Dedifferentiated amniotic fluid mesenchymal stem cell (primary cell): ENCODE measurements around the gene ARMH3.

ENCODE experiments used
- DNase-seq: peaks from one replicate; pipeline ENCODE4 v3.0.0-alpha.2; 2016; ENCODE audit errors: extremely low spot score

ARMH3 gene

DNA sequence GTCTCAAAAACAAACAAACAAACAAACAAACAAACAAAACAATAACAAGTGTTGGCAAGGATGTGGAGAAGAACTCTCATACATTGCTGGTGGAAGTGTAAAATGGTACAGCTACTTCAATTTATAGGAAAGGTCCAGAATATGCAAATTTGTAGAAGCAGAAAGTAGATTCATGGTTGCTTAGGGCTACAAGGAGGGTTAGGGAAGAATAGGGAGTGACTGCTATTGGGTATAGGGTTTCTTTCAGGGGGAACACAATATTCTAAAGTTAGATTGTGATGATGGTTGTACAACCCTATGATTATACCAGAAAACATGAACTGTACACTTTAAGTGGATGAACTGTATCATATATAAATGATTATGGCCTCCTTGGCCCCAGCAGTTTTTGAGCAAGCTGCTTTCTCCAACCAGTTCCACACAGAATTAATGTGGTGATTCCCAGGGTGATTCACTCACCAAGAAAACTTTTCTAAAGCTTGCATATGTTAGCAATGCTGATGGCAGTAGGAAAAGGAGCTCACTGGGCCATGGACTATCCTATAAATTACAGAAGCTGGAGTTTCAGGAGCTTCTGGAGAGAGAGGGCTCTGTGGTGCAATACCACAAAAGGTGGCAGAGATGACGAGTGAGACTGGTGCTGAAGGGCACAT is 159.6 kb downstream of the ARMH3 start:
- DNase-seq: no peak

GRCh38 chr10:101895781-101896180 is 160.2 kb downstream of the ARMH3 start:
- DNase-seq: no peak

DNA sequence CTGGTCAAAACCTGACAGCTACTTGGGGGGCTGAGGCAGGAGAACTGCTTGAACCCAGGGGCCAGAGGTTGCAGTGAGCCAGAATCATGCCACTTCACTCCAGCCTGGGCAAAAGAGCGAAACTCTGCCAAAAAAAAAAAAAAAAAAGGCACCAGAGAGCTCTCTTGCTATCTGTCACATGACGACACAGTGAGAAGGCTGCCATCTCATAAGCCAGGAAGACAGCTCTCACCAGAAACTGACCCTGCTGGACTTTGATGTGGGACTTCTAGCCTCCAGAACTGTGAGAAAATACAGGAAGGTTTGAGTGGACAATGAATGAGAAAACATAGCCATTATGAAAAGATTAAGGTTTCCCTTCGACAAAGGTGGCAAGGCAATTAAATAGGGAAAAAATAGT is 161.2 kb downstream of the ARMH3 start:
- DNase-seq: no peak

DNA sequence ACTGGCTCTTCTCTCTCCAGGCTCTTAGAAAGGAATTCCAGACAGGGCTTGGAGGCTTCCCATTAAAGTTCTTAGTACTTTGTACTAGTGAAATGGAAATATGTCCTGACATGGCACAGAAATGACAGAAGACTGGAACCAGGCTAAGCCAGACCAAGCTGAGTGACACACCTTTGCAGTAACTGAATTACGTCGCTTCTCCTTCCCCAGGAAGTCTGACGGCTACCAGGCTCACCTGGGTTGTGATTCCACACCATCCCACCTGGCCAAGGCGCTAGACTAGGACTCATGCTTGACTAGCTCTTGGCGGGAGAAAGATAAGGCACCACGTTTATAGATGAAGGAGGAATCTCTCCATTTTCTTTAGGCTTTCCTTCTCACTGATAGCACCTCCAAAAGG is 161.7 kb downstream of the ARMH3 start:
- DNase-seq: no peak

DNA sequence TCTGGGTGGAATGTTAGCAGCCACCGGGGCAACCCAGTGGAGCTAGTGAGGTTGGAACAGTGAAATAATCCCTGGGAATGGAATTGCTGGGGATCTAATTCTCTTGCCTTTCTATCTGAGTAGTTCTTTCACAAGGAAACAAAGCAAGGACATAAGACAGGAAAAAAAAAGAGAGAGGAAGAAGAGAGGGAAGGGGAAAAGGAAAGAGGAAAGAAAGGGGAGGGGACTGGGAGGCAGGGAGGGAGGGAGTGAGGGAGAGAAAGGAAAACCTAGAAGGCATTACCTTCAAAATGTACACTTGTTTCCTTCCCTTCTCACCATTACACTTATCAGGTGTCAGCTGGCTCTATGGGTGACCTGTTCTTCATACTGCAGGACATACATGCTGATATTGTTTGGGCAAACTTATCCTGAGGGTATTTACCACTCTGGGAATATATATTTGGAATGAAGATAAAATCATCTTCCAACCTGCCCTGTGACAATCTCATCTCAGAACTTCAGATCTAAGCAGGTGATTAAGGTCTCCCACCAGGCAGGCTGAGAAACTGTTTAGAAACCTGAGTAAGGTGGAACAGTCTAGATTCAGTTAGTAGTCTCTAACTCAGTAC is 162.4 kb downstream of the ARMH3 start:
- no peak for DNase-seq

GRCh38 chr10:101892782-101893391 is 163.1 kb downstream of the ARMH3 start:
- no peak for DNase-seq

DNA sequence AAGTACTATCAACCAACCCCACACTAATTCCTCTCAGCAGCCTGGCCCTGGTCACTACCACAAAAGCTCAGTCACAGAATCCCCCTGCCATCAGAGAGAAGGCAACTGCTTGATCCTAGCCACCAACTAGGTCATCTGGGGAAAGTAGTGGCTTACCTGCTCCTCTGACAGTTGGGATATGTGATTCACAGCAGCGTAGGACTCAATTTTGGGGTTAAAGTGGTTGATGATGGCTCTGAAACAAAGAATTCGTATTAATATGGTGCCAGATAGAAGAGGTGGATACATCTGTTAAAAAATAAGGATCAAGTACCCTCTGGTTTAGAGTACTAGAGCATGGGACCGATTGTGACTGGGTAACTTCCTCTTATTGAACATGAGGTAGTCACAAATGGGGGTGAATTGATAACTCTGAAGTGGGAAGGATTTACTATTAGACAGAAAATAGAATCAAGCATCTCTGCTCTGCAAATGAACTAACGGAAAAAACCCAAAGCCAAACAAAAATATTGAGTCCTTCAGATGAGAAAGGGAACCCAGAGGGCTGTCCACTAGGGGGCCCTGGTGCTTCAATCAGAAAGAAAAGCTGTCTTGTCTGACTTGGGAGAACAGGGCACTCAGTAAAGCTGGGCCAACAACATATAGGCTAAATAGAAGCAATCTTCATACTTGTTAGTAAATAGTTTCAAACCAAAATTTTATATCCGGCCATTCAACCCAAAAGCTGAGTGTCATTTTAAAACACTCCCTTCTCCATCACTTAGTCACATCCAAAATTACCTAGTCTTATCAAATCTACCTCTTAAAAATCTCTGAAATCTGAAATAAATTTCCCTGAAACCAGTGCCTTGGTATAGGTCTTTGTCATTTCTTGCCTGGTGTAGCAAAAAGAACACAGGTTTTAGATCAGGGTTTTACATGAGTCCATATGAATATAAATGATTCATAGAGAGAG is 166.4 kb downstream of the ARMH3 start:
- peak; percentile 79 for DNase-seq

GRCh38 chr10:101888251-101888949 is 167.6 kb downstream of the ARMH3 start:
- DNase-seq: no peak

DNA sequence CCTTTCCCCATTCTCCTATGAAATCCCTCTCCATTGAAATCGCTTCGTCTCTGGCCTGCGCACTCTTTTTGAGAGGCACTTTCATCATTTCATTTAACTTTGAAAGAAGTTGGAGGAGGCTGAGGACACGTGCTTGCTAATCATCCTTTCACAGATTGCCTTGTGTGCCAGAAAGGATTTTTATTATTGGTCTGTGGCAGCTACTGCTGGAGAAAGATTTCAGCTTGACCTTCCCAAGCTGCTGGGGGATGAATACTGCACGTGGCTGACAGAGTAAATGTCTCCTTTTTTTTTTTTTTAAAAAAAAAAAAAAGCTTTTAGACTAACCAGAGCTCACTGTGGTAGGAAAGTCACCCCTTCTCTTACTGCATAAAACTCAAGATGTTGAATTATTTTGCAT is 168.2 kb downstream of the ARMH3 start:
- DNase-seq: no peak

DNA sequence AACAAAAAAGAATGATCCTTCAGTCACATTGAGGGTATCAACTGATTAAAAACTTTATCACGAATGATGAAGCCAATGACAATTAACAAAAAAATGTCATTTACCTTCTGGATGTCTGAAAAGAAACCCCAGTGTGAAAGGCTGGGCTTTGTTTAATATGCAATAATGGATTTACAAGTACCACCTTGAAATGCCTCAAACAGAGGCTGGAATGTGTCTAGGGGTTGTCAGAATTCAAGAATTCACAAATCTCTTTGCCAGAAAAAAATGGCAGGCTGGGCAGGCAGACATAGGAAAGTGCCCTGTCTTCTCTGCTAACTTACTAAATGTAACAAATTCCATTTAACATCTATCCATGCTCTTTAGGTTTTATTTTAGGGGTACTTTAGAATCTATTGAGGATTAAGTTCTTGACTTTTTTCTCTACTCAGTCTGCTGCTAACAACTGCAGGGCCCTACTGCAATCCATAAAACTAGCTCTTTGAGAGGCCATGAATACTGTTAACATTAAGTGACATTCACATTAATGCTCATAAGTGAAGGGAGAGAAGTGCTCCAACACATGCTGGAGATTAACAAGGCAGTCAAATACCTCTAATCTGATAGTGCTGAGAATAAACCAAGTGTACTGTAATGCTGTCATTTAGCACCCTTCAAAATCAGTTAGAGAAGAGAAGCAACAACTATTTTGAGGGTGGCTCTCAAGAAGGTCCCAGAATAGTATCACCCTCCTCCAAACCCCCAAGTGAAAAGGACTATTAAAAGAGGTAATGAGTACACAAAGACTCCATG is 169.3 kb downstream of the ARMH3 start:
- no peak for DNase-seq

GRCh38 chr10:101881036-101881774 is 174.8 kb downstream of the ARMH3 start:
- no peak for DNase-seq

GRCh38 chr10:101880232-101880573 is 175.8 kb downstream of the ARMH3 start:
- DNase-seq: no peak

DNA sequence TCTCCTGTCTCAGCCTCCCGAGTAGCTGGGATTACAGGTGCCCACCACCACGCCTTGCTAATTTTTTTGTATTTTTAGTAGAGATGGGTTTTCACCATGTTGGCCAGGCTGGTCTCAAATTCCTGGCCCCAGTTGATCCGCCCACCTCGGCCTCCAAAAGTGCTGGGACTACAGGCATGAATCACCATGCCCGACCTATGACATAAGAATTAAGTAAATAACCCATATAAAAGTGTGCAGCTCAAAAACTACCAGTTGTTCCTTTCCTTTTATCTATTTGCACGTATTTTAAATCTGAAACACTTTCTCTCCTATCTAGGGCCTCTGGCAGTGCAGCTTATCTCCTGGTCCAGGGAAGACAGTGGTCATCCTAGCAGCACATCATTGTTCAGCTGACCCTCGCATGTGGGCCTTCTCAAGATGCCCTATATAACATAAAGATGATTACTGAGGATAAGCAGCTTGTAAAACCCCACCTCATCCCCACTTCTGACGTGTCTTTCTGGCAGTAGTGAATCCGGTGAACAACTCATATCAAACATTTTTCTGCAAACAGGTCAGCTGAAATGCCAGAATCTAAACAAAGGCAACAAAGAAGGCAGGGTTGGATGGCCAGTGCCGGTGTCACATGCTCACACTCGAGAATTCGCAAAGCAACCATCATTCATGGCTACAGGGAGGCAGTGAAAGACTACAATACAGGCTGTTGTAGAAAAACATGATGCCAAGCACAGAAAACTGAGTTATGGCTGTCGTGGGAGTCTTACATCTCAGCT is 176.3 kb downstream of the ARMH3 start:
- no peak for DNase-seq

DNA sequence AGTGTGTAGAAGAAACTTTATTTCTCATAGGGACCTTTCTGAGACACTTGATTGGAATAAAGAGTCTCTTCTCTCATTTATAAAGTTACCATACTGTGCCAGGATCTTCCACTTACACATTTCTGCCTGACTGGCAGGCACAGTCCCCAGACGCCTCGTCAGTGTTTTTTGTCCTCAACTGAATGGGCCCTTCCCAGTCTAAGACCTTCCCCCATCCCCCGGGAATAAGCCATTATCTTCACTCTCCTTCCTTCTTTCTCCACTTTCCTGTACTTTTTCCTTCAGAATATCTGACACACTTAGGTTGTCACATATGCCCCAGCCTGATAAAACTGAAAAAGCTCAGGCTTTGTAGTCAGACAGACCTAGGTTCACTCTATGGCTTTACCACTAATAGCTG is 177.1 kb downstream of the ARMH3 start:
- no peak for DNase-seq

GRCh38 chr10:101875068-101875688 is 180.8 kb downstream of the ARMH3 start:
- DNase-seq: no peak

GRCh38 chr10:101874252-101874651 is 181.7 kb downstream of the ARMH3 start:
- no peak for DNase-seq

DNA sequence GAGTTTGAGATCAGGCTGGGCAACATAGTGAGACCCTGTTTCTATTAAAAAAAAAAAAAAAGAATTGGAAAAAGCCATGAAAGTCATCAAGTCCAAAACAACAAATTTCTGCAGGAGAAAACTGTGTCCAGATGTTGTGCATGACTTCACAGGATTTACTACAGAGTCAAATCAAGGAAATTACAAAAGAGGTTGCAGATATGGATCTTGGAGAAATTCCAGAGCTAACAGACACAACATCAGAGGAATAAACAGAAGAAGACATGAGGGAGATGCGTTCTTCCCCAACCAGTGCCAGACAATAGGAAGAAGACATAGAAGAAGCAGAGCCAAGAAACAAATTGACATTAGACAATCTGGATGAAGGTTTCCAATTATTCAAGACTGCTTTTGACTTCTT is 188.0 kb downstream of the ARMH3 start:
- DNase-seq: no peak

DNA sequence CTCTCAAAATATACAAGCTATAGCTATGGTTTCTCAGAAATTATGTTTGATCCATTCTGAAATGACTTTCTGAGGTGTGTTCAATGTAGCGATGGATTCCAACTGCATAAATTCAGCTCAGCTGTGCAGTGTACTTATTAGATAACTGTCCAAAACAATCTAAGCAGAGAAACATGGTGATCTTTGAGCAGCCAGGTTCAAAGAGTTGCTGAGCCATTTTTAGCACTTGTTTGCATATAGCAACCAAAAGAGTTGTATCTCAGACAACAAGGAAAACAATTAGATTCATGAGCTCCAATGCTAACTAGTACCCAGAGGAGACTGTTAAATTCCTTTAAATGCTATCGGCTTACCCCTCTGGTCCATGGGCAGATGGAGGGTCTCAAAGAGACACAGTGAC is 196.4 kb downstream of the ARMH3 start:
- DNase-seq: no peak
